Stimulated activated CD4-positive, alpha-beta T cell treated with anti-CD3 and anti-CD28 coated beads, Interleukin-2, amount 100 ng/mL, for 48 hours (primary cell): ENCODE measurements around the gene WWOX.

Experiments used
- DNase-seq, 2 donors: peaks; one replicate each; pipeline ENCODE4 v3.0.0-alpha.2; 2020

The WWOX gene

GRCh38 chr16:79136955-79137354 is 1037.5 kb downstream of the WWOX start:
- DNase-seq = no peak

- DNase-seq = no peak
Observed at GRCh38 chr16:79137426-79137939, 1038.0 kb downstream of the WWOX start.

GRCh38 chr16:79139799-79140198 is 1040.3 kb downstream of the WWOX start:
- DNase-seq = no peak

GRCh38 chr16:79143026-79143425 is 1043.6 kb downstream of the WWOX start:
- no peak for DNase-seq

- DNase-seq = no peak
Observed at GRCh38 chr16:79150151-79150550, 1050.7 kb downstream of the WWOX start.

GRCh38 chr16:79150632-79151310 is 1051.3 kb downstream of the WWOX start:
- no peak for DNase-seq

GRCh38 chr16:79154086-79154485 is 1054.6 kb downstream of the WWOX start:
- no peak for DNase-seq

GRCh38 chr16:79155471-79155870 is 1056.0 kb downstream of the WWOX start:
- DNase-seq = no peak

- no peak for DNase-seq
Observed at GRCh38 chr16:79155904-79156303, 1056.5 kb downstream of the WWOX start.

GRCh38 chr16:79156761-79157160 is 1057.3 kb downstream of the WWOX start:
- no peak for DNase-seq

GRCh38 chr16:79158337-79158736 is 1058.9 kb downstream of the WWOX start:
- no peak for DNase-seq

GRCh38 chr16:79159261-79160049 is 1060.0 kb downstream of the WWOX start:
- DNase-seq = no peak

GRCh38 chr16:79162977-79163376 is 1063.5 kb downstream of the WWOX start:
- DNase-seq = no peak

- no peak for DNase-seq
Observed at GRCh38 chr16:79163691-79164387, 1064.4 kb downstream of the WWOX start.

GRCh38 chr16:79164388-79164995 is 1065.0 kb downstream of the WWOX start:
- DNase-seq = no peak

GRCh38 chr16:79165079-79165478 is 1065.6 kb downstream of the WWOX start:
- no peak for DNase-seq

GRCh38 chr16:79165506-79165905 is 1066.1 kb downstream of the WWOX start:
- no peak for DNase-seq

- no peak for DNase-seq
Observed at GRCh38 chr16:79167893-79168292, 1068.4 kb downstream of the WWOX start.

- DNase-seq = no peak
Observed at GRCh38 chr16:79168321-79168720, 1068.9 kb downstream of the WWOX start.

GRCh38 chr16:79169239-79169638 is 1069.8 kb downstream of the WWOX start:
- DNase-seq = peak in 1 of 2 donors; percentile 21

- no peak for DNase-seq
Observed at GRCh38 chr16:79170555-79171246, 1071.2 kb downstream of the WWOX start.

GRCh38 chr16:79171504-79171903 is 1072.0 kb downstream of the WWOX start:
- no peak for DNase-seq
